ENCODE data around the gene MRPL38. TPM values are rescaled to one million over a fixed set of nuclear protein-coding genes. Genes with fewer than 3 reads are reported as not detected.

The MRPL38 gene
- total RNA-seq, 4 donors from 2014 or later: 40.6 to 117 (median 48.5) TPM

- no peak for DNase-seq
- WGBS, 2 donors (ENCODE audit: low coverage in 1 of 2): 96% methylated on average over 4 to 6 of the region's 6 CpGs
- Histone ChIP-seq H3K27me3 (no peaks in the 10 kb centered on the region), H3K27ac (no peak overlapping the region), H3K36me3 (peaks cover 0 to 28% (median 2%) of the 10 kb centered on the region in 4 donors), H3K4me3 (no peak overlapping the region), H3K9me3 (no peaks in the 10 kb centered on the region), H3K4me1 (peaks cover 13 to 21% (median 20%) of the 10 kb centered on the region in 4 donors)
- TF ChIP-seq POLR2AphosphoS5 (IDR thresholded peaks at IDR 0.05) (no peak), POLR2A (IDR thresholded peaks at IDR 0.05) (no peak), EP300 (IDR thresholded peaks at IDR 0.05; ENCODE audit: low read depth) (no peak), CTCF (IDR thresholded peaks at IDR 0.05) (no peak)
- intact Hi-C loops (cut with DNase I; ENCODE audit: low total_unique reads) (no loop called here), in situ Hi-C loops (cut with MboI; ENCODE audit: low pct_ligation_motif_present in 1 of 4, low pct_unique_long_range_greater_than_20kb in 1 of 4, low sequenced_read_pairs in 3 of 4) (loop anchor here in 2 of 4 donors (10.0 to 25.0 kb wide), 2 partner anchors 92 to 285 kb away; no protein-coding TSS in a partner anchor)
Measured at GRCh38 chr17:75902406-75902805, 2.3 kb downstream of the MRPL38 start.

- H3K27ac ChIP-seq: no peak overlapping the region
- no peaks in the 10 kb centered on the region for H3K9me3 ChIP-seq
- in situ Hi-C loops (cut with MboI; ENCODE audit: low pct_ligation_motif_present in 1 of 4, low pct_unique_long_range_greater_than_20kb in 1 of 4, low sequenced_read_pairs in 3 of 4) (loop anchor here in 2 of 4 donors (10.0 to 25.0 kb wide), 2 partner anchors 93 to 286 kb away; no protein-coding TSS in a partner anchor), intact Hi-C loops (cut with DNase I; ENCODE audit: low total_unique reads) (no loop called here)
- peaks cover 0 to 28% (median 2%) of the 10 kb centered on the region in 4 donors for H3K36me3 ChIP-seq
- H3K4me3 ChIP-seq: no peak overlapping the region
- 90% methylated on average over 18 of the region's 18 CpGs; no CpG with 5 or more reads in 1 of the 2 donors for WGBS, 2 donors (ENCODE audit: low coverage in 1 of 2)
- TF ChIP-seq POLR2A (IDR thresholded peaks at IDR 0.05): no peak
- TF ChIP-seq EP300 (IDR thresholded peaks at IDR 0.05; ENCODE audit: low read depth): no peak
- TF ChIP-seq POLR2AphosphoS5 (IDR thresholded peaks at IDR 0.05): no peak
- no peak for TF ChIP-seq CTCF (IDR thresholded peaks at IDR 0.05)
- H3K27me3 ChIP-seq: no peaks in the 10 kb centered on the region
- no peak for DNase-seq
- H3K4me1 ChIP-seq: peaks cover 17 to 27% (median 24%) of the 10 kb centered on the region in 4 donors
Measured at GRCh38 chr17:75901727-75902126, 3.0 kb downstream of the MRPL38 start.

- intact Hi-C loops (cut with DNase I; ENCODE audit: low total_unique reads) (no loop called here), in situ Hi-C loops (cut with MboI; ENCODE audit: low pct_ligation_motif_present in 1 of 4, low pct_unique_long_range_greater_than_20kb in 1 of 4, low sequenced_read_pairs in 3 of 4) (loop anchor here in 2 of 4 donors (10.0 to 25.0 kb wide), 2 partner anchors 94 to 286 kb away; no protein-coding TSS in a partner anchor)
- H3K27ac ChIP-seq: no peak overlapping the region
- DNase-seq: no peak
- peaks cover 0 to 28% (median 2%) of the 10 kb centered on the region in 4 donors for H3K36me3 ChIP-seq
- no peak overlapping the region for H3K4me3 ChIP-seq
- TF ChIP-seq POLR2A (IDR thresholded peaks at IDR 0.05) (no peak), CTCF (IDR thresholded peaks at IDR 0.05) (no peak), POLR2AphosphoS5 (IDR thresholded peaks at IDR 0.05) (no peak), EP300 (IDR thresholded peaks at IDR 0.05; ENCODE audit: low read depth) (no peak)
- no peaks in the 10 kb centered on the region for H3K27me3 ChIP-seq
- WGBS, 2 donors (ENCODE audit: low coverage in 1 of 2): 91 to 100% methylated on average over 1 to 6 of the region's 13 CpGs
- no peaks in the 10 kb centered on the region for H3K9me3 ChIP-seq
- H3K4me1 ChIP-seq: peaks cover 17 to 30% (median 24%) of the 10 kb centered on the region in 4 donors
Measured at GRCh38 chr17:75900691-75901533, 3.8 kb downstream of the MRPL38 start.

GRCh38 chr17:75899767-75900468 is 4.8 kb downstream of the MRPL38 start:
- no peak overlapping the region for H3K27ac ChIP-seq
- no peaks in the 10 kb centered on the region for H3K9me3 ChIP-seq
- H3K27me3 ChIP-seq: no peaks in the 10 kb centered on the region
- H3K36me3 ChIP-seq: peaks cover 0 to 28% (median 2%) of the 10 kb centered on the region in 4 donors
- no peak for TF ChIP-seq EP300 (IDR thresholded peaks at IDR 0.05; ENCODE audit: low read depth)
- TF ChIP-seq POLR2AphosphoS5 (IDR thresholded peaks at IDR 0.05): no peak
- TF ChIP-seq POLR2A (IDR thresholded peaks at IDR 0.05): no peak
- no peak for TF ChIP-seq CTCF (IDR thresholded peaks at IDR 0.05)
- intact Hi-C loops (cut with DNase I; ENCODE audit: low total_unique reads) (no loop called here), in situ Hi-C loops (cut with MboI; ENCODE audit: low pct_ligation_motif_present in 1 of 4, low pct_unique_long_range_greater_than_20kb in 1 of 4, low sequenced_read_pairs in 3 of 4) (loop anchor here in 2 of 4 donors (10.0 to 25.0 kb wide), 3 partner anchors 95 to 287 kb away; partner anchors contain the start of gene GALK1 (in 1 of the 2))
- no peak overlapping the region for H3K4me3 ChIP-seq
- DNase-seq: no peak
- 95 to 100% methylated on average over 2 to 23 of the region's 23 CpGs for WGBS, 2 donors (ENCODE audit: low coverage in 1 of 2)
- peaks cover 24 to 32% (median 27%) of the 10 kb centered on the region in 4 donors for H3K4me1 ChIP-seq
